Duodenal mucosa (tissue), 2 donors: ENCODE results near the gene HBD.

Source experiments
- H3K27ac ChIP-seq: one replicate; pipeline ENCODE4 v1.7.0; 2013; ENCODE audit warnings: low read depth, low read length
- H3K27me3 ChIP-seq, 2 donors: one replicate each; pipeline ENCODE4 v1.7.0; 2013; ENCODE audit warnings: low read length in 2 of 2, control low read depth in 1 of 2; ENCODE audit not compliant: insufficient read depth in 2 of 2, control insufficient read depth in 1 of 2
- H3K36me3 ChIP-seq, 2 donors: one replicate each; pipeline ENCODE4 v1.7.0; 2013; ENCODE audit warnings: low read length in 2 of 2, control low read depth in 1 of 2; ENCODE audit not compliant: insufficient read depth in 2 of 2, control insufficient read depth in 1 of 2
- H3K4me1 ChIP-seq, 2 donors: one replicate each; pipeline ENCODE4 v1.7.0; 2013; ENCODE audit warnings: low read length in 2 of 2, control low read depth in 1 of 2; ENCODE audit not compliant: insufficient read depth in 2 of 2, control insufficient read depth in 1 of 2
- H3K4me3 ChIP-seq, 2 donors: one replicate each; pipeline ENCODE4 v1.7.0; 2013; ENCODE audit warnings: low read length in 2 of 2, low read depth in 1 of 2
- H3K9ac ChIP-seq, 2 donors: one replicate each; pipeline ENCODE4 v1.7.0; 2013; ENCODE audit warnings: low read length in 2 of 2, low read depth in 1 of 2
- H3K9me3 ChIP-seq, 2 donors: one replicate each; pipeline ENCODE4 v1.7.0; 2013; ENCODE audit warnings: low read length in 2 of 2, control low read depth in 1 of 2; ENCODE audit not compliant: control insufficient read depth in 1 of 2

The HBD gene

GRCh38 chr11:5234381-5234834 lies at the start of gene HBD:
HBD (minus strand) TSS chr11:5234483; CDS start chr11:5234433, 50 bp downstream.
- Histone ChIP-seq H3K9ac (no peak within 1 kb of the TSS), H3K27me3 (no peaks in the 10 kb centered on the region), H3K36me3 (no peaks in the 10 kb centered on the region), H3K4me1 (no peaks in the 10 kb centered on the region), H3K4me3 (no peak within 1 kb of the TSS), H3K9me3 (no peaks in the 10 kb centered on the region), H3K27ac (no peak within 1 kb of the TSS)

GRCh38 chr11:5283882-5284281 lies 49.6 kb upstream of the HBD start:
- no peak overlapping the region for H3K4me3 ChIP-seq
- H3K27me3 ChIP-seq, result no peaks in the 10 kb centered on the region
- H3K9me3 ChIP-seq, result no peaks in the 10 kb centered on the region
- H3K36me3 ChIP-seq, result no peaks in the 10 kb centered on the region
- no peak overlapping the region for H3K9ac ChIP-seq
- H3K27ac ChIP-seq, result no peak overlapping the region
- H3K4me1 ChIP-seq, result no peaks in the 10 kb centered on the region

GRCh38 chr11:5283086-5283485 lies 48.8 kb upstream of the HBD start:
- Histone ChIP-seq H3K27ac (no peak overlapping the region), H3K4me3 (no peak overlapping the region), H3K36me3 (no peaks in the 10 kb centered on the region), H3K9ac (no peak overlapping the region), H3K9me3 (no peaks in the 10 kb centered on the region), H3K4me1 (no peaks in the 10 kb centered on the region), H3K27me3 (no peaks in the 10 kb centered on the region)

GRCh38 chr11:5282628-5283027 lies 48.3 kb upstream of the HBD start:
- no peak overlapping the region for H3K9ac ChIP-seq
- H3K27me3 ChIP-seq, result no peaks in the 10 kb centered on the region
- no peak overlapping the region for H3K4me3 ChIP-seq
- H3K4me1 ChIP-seq, result no peaks in the 10 kb centered on the region
- H3K9me3 ChIP-seq, result no peaks in the 10 kb centered on the region
- no peaks in the 10 kb centered on the region for H3K36me3 ChIP-seq
- H3K27ac ChIP-seq, result no peak overlapping the region

- Histone ChIP-seq H3K27ac (no peak overlapping the region), H3K9me3 (no peaks in the 10 kb centered on the region), H3K36me3 (no peaks in the 10 kb centered on the region), H3K4me3 (no peak overlapping the region), H3K9ac (no peak overlapping the region), H3K4me1 (no peaks in the 10 kb centered on the region), H3K27me3 (no peaks in the 10 kb centered on the region)
These were observed 47.3 kb upstream of the HBD start for GRCh38 chr11:5281596-5281995.

- H3K27me3 ChIP-seq, result no peaks in the 10 kb centered on the region
- H3K4me3 ChIP-seq, result no peak overlapping the region
- H3K4me1 ChIP-seq, result no peaks in the 10 kb centered on the region
- H3K9ac ChIP-seq, result no peak overlapping the region
- H3K36me3 ChIP-seq, result no peaks in the 10 kb centered on the region
- H3K9me3 ChIP-seq, result no peaks in the 10 kb centered on the region
- no peak overlapping the region for H3K27ac ChIP-seq
These were observed 46.4 kb upstream of the HBD start for GRCh38 chr11:5280582-5281102.

GRCh38 chr11:5279471-5280090 lies 45.3 kb upstream of the HBD start:
- no peaks in the 10 kb centered on the region for H3K9me3 ChIP-seq
- H3K27me3 ChIP-seq, result no peaks in the 10 kb centered on the region
- no peak overlapping the region for H3K4me3 ChIP-seq

GRCh38 chr11:5277807-5278382 lies 43.6 kb upstream of the HBD start:
- no peaks in the 10 kb centered on the region for H3K27me3 ChIP-seq
- no peaks in the 10 kb centered on the region for H3K36me3 ChIP-seq
- no peaks in the 10 kb centered on the region for H3K9me3 ChIP-seq
- H3K27ac ChIP-seq, result no peak overlapping the region
- no peak overlapping the region for H3K9ac ChIP-seq
- H3K4me1 ChIP-seq, result no peaks in the 10 kb centered on the region
- no peak overlapping the region for H3K4me3 ChIP-seq

More at GRCh38 chr11:5279471-5280090, 45.3 kb upstream of the HBD start:
- no peak overlapping the region for H3K27ac ChIP-seq
- no peak overlapping the region for H3K9ac ChIP-seq
- H3K36me3 ChIP-seq, result no peaks in the 10 kb centered on the region
- no peaks in the 10 kb centered on the region for H3K4me1 ChIP-seq

- no peak overlapping the region for H3K4me3 ChIP-seq
- no peaks in the 10 kb centered on the region for H3K27me3 ChIP-seq
- no peaks in the 10 kb centered on the region for H3K9me3 ChIP-seq
- no peaks in the 10 kb centered on the region for H3K4me1 ChIP-seq
- H3K9ac ChIP-seq, result no peak overlapping the region
- no peaks in the 10 kb centered on the region for H3K36me3 ChIP-seq
- H3K27ac ChIP-seq, result no peak overlapping the region
These were observed 42.4 kb upstream of the HBD start for GRCh38 chr11:5276697-5277096.

- Histone ChIP-seq H3K27me3 (no peaks in the 10 kb centered on the region), H3K27ac (no peak overlapping the region), H3K9ac (no peak overlapping the region), H3K36me3 (no peaks in the 10 kb centered on the region), H3K4me3 (no peak overlapping the region), H3K4me1 (no peaks in the 10 kb centered on the region), H3K9me3 (no peaks in the 10 kb centered on the region)
These were observed 41.3 kb upstream of the HBD start for GRCh38 chr11:5275369-5276110.
